Common myeloid progenitor, CD34-positive (primary cell): ENCODE measurements around the gene MRGPRF.

Source experiments
- CTCF ChIA-PET: fragments of 350-600 bp; sonication (Branson Sonifier 250); formaldehyde crosslinking; loops from one replicate; lab custom pipeline; 2021; ENCODE audit warnings: antibody characterized with exemption; lab: Charles Lee
- POLR2A ChIA-PET: fragments of 350-600 bp; sonication (Branson Sonifier 250); formaldehyde crosslinking; loops from one replicate; lab custom pipeline; 2021; ENCODE audit warnings: antibody characterized with exemption; lab: Charles Lee
- DNase-seq, 3 donors: peaks; one replicate each; pipeline versions ENCODE4 v3.0.0 to v3.0.0-alpha.2; 2013
- H3K27ac ChIP-seq, 2 experiments: 1 replicate in 1 of 2; 2 replicates in 1 of 2; pipeline ENCODE4 v1.7.0; 2013; ENCODE audit warnings: inconsistent platforms in 2 of 2, low read length in 2 of 2, mild to moderate bottlenecking in 2 of 2, low read depth in 1 of 2, moderate library complexity in 1 of 2; ENCODE audit not compliant: severe bottlenecking in 2 of 2, insufficient read depth in 1 of 2, poor library complexity in 1 of 2
- H3K27me3 ChIP-seq, 5 experiments: replicated peaks in 2 of 5; 1 replicate in 3 of 5; 2 replicates in 2 of 5; pipeline versions ENCODE4 v1.6.1 to v1.7.0; 2013; ENCODE audit warnings: low read length in 4 of 5, mild to moderate bottlenecking in 2 of 5, moderate library complexity in 2 of 5, inconsistent platforms in 1 of 5; ENCODE audit not compliant: insufficient read depth in 5 of 5, control insufficient read depth in 4 of 5
- H3K36me3 ChIP-seq, 4 experiments: 1 replicate in 2 of 4; 2 replicates in 2 of 4; pipeline versions ENCODE4 v1.6.1 to v1.7.0; 2013; ENCODE audit warnings: low read length in 3 of 4, control low read depth in 1 of 4, mild to moderate bottlenecking in 1 of 4; ENCODE audit not compliant: control insufficient read depth in 4 of 4, insufficient read depth in 4 of 4
- H3K4me1 ChIP-seq, 4 experiments: 1 replicate in 3 of 4; 2 replicates in 1 of 4; pipeline versions ENCODE4 v1.6.1 to v1.7.1; 2013; ENCODE audit warnings: low read length in 3 of 4, mild to moderate bottlenecking in 3 of 4, control low read depth in 1 of 4, inconsistent platforms in 1 of 4, moderate library complexity in 1 of 4; ENCODE audit not compliant: control insufficient read depth in 4 of 4, insufficient read depth in 4 of 4; ENCODE audit errors: control extremely low read depth in 1 of 4
- H3K4me3 ChIP-seq, 7 experiments: 1 replicate in 4 of 7; 2 replicates in 3 of 7; pipeline versions ENCODE4 v1.5.1 to v1.7.0; 2013; ENCODE audit warnings: mild to moderate bottlenecking in 7 of 7, low read length in 6 of 7, moderate library complexity in 6 of 7, inconsistent platforms in 2 of 7, low read depth in 2 of 7, control low read depth in 1 of 7; ENCODE audit not compliant: insufficient read depth in 4 of 7, control insufficient read depth in 1 of 7; ENCODE audit errors: extremely low read depth in 1 of 7
- H3K9me3 ChIP-seq, 5 experiments: 1 replicate in 4 of 5; 2 replicates in 1 of 5; pipeline versions ENCODE4 v1.6.1 to v1.7.1; 2013; ENCODE audit warnings: low read length in 4 of 5, mild to moderate bottlenecking in 2 of 5, inconsistent platforms in 1 of 5, low read depth in 1 of 5, moderate library complexity in 1 of 5; ENCODE audit not compliant: control insufficient read depth in 4 of 5, insufficient read depth in 2 of 5; ENCODE audit errors: control extremely low read depth in 1 of 5
- WGBS: methylation state at CpG from one replicate; pipeline ENCODE4 v1.1.5; 2013; ENCODE audit not compliant: insufficient coverage; 5-methylcytosine and 5-hydroxymethylcytosine counted together

MRGPRF gene

GRCh38 chr11:68961245-68961644, 51.8 kb downstream of the MRGPRF start:
- WGBS, result 93% methylated on average over 5 of the region's 8 CpGs
- Histone ChIP-seq H3K27ac (no peak overlapping the region), H3K36me3 (no peaks in the 10 kb centered on the region), H3K4me3 (no peak overlapping the region), H3K27me3 (peaks cover 0 to 6% (median 0%) of the 10 kb centered on the region in 5 experiments), H3K4me1 (peaks cover 0 to 4% (median under 1%) of the 10 kb centered on the region in 4 experiments), H3K9me3 (peaks cover 0 to 4% (median 0%) of the 10 kb centered on the region in 5 experiments)
- CTCF ChIA-PET, result no interaction called here
- no peak for DNase-seq
- POLR2A ChIA-PET, result no interaction called here

- Histone ChIP-seq H3K36me3 (no peaks in the 10 kb centered on the region), H3K27me3 (peaks cover 0 to 2% (median 0%) of the 10 kb centered on the region in 5 experiments), H3K9me3 (peaks cover 0 to 4% (median 0%) of the 10 kb centered on the region in 5 experiments), H3K27ac (no peak overlapping the region), H3K4me3 (no peak overlapping the region), H3K4me1 (peaks cover 0 to 9% (median 3%) of the 10 kb centered on the region in 4 experiments)
- WGBS, result 97% methylated on average over 25 of the region's 25 CpGs
- ChIA-PET POLR2A (no interaction called here), CTCF (interaction anchor here (0.7 to 1.2 kb wide), 2 partner anchors 9 to 683 kb away, joined by 3 to 4 read pairs; no protein-coding TSS in a partner anchor)
- DNase-seq, result no peak
These were observed 52.6 kb downstream of the MRGPRF start for GRCh38 chr11:68960294-68961071.

GRCh38 chr11:68959465-68960293, 53.4 kb downstream of the MRGPRF start:
- Histone ChIP-seq H3K4me3 (no peak overlapping the region), H3K36me3 (no peaks in the 10 kb centered on the region), H3K4me1 (peaks cover 0 to 17% (median 10%) of the 10 kb centered on the region in 4 experiments), H3K9me3 (peaks cover 0 to 4% (median 0%) of the 10 kb centered on the region in 5 experiments), H3K27me3 (peaks cover 0 to 2% (median 0%) of the 10 kb centered on the region in 5 experiments), H3K27ac (no peak overlapping the region)
- WGBS, result 94% methylated on average over 30 of the region's 31 CpGs
- ChIA-PET CTCF (interaction anchor here (1.2 kb wide), 1 partner anchor 8 kb away, joined by 4 read pairs; no protein-coding TSS in a partner anchor), POLR2A (no interaction called here)
- no peak for DNase-seq

GRCh38 chr11:68958211-68958610, 54.8 kb downstream of the MRGPRF start:
- Histone ChIP-seq H3K4me1 (peaks cover 0 to 17% (median 10%) of the 10 kb centered on the region in 4 experiments), H3K9me3 (no peaks in the 10 kb centered on the region), H3K36me3 (no peaks in the 10 kb centered on the region), H3K27ac (no peak overlapping the region), H3K4me3 (no peak overlapping the region), H3K27me3 (peaks cover 0 to 1% (median 0%) of the 10 kb centered on the region in 5 experiments)
- WGBS, result 90% methylated on average over 4 of the region's 9 CpGs
- CTCF ChIA-PET, result no interaction called here
- DNase-seq, result no peak
- POLR2A ChIA-PET, result no interaction called here

- H3K4me3 ChIP-seq, result peak overlapping the region in 1 of 7 experiments; percentile 48
- H3K4me1 ChIP-seq, result peaks cover 0 to 17% (median 10%) of the 10 kb centered on the region in 4 experiments
- CTCF ChIA-PET, result interaction anchor here (0.8 to 2.2 kb wide), 6 partner anchors 9 to 133 kb away, joined by 3 to 5 read pairs (median 4); no protein-coding TSS in a partner anchor
- no peak overlapping the region for H3K27ac ChIP-seq
- no peaks in the 10 kb centered on the region for H3K36me3 ChIP-seq
- POLR2A ChIA-PET, result no interaction called here
- H3K27me3 ChIP-seq, result peaks cover 0 to 1% (median 0%) of the 10 kb centered on the region in 5 experiments
- no peak for DNase-seq
- 95% methylated on average over 6 of the region's 12 CpGs for WGBS
- no peaks in the 10 kb centered on the region for H3K9me3 ChIP-seq
These were observed 56.3 kb downstream of the MRGPRF start for GRCh38 chr11:68956547-68957254.

GRCh38 chr11:68956142-68956541, 56.9 kb downstream of the MRGPRF start:
- ChIA-PET POLR2A (no interaction called here), CTCF (interaction anchor here (0.7 to 2.2 kb wide), 7 partner anchors 9 to 56 kb away, joined by 3 to 5 read pairs (median 4); no protein-coding TSS in a partner anchor)
- H3K27me3 ChIP-seq, result peaks cover 0 to 1% (median 0%) of the 10 kb centered on the region in 5 experiments
- peaks cover 0 to 17% (median 10%) of the 10 kb centered on the region in 4 experiments for H3K4me1 ChIP-seq
- no peaks in the 10 kb centered on the region for H3K36me3 ChIP-seq
- WGBS, result 0% methylated on average over 1 of the region's 12 CpGs
- peak; percentile 50 to 64 (median 60) for DNase-seq
- peak overlapping the region in 1 of 7 experiments; percentile 48 for H3K4me3 ChIP-seq
- no peak overlapping the region for H3K27ac ChIP-seq
- no peaks in the 10 kb centered on the region for H3K9me3 ChIP-seq
